Measurements from ENCODE around the gene ADD1. TPM values are rescaled to one million over a fixed set of nuclear protein-coding genes. Genes with fewer than 3 reads are reported as not detected.
A peak's percentile ranks its signal among the peaks of the same experiment; 100 is the strongest.

Gene ADD1
- total RNA-seq, 4 donors from 2014 or later = 253 to 402 (median 311) TPM

DNA sequence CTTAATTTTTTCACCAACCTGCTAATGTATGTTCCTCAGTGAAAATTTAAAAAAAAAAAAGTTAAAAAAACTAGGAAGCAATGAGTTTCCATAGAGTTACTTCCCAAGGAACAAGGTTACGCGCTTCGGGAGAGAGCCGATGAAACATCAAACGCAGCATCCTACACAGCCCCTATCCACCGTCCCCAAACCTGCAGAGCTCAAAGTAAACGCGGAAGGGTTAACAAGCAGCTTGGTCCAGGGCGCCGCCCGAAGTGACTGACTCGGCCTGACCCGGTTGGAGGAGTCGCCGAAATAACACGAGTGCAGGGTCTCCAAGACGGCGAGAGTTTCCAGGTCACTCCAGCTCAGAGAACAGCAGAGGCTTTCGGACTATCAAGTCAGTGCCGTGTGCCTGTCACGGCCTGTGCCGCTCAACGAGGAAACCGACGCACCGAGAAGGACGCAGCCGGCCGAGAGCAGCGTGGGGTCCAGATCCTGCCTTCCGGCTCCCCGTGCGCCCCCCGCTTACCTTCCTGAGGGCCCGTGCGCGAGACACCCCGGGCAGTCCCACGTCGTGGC is 119.0 kb downstream of the ADD1 start:
- no peak for TF ChIP-seq POLR2AphosphoS5 (IDR thresholded peaks at IDR 0.05)
- no peak for TF ChIP-seq POLR2A (IDR thresholded peaks at IDR 0.05; ENCODE audit: low read depth)
- no peak for TF ChIP-seq CTCF (IDR thresholded peaks at IDR 0.05)
- no peak for TF ChIP-seq EP300 (IDR thresholded peaks at IDR 0.05)
- peak overlapping the region; percentile 84 to 90 (median 90) for H3K27ac ChIP-seq (replicated peaks in 1 of 4)
- H3K36me3 ChIP-seq = peaks cover 0 to 14% (median 0%) of the 10 kb centered on the region in 4 donors
- WGBS = 0% methylated on average over 36 of the region's 40 CpGs
- peak overlapping the region; percentile 81 to 99 (median 98) for H3K4me3 ChIP-seq
- DNase-seq (ENCODE audit: extremely low spot score) = no peak
- peaks cover 25 to 53% (median 46%) of the 10 kb centered on the region in 4 donors for H3K4me1 ChIP-seq
- no peaks in the 10 kb centered on the region for H3K9me3 ChIP-seq
- intact Hi-C loops (cut with DNase I) = loop anchor here (10.0 kb wide), 2 partner anchors 198 to 548 kb away; partner anchors contain the start of genes CFAP99 and ZFYVE28
- H3K27me3 ChIP-seq = no peaks in the 10 kb centered on the region

DNA sequence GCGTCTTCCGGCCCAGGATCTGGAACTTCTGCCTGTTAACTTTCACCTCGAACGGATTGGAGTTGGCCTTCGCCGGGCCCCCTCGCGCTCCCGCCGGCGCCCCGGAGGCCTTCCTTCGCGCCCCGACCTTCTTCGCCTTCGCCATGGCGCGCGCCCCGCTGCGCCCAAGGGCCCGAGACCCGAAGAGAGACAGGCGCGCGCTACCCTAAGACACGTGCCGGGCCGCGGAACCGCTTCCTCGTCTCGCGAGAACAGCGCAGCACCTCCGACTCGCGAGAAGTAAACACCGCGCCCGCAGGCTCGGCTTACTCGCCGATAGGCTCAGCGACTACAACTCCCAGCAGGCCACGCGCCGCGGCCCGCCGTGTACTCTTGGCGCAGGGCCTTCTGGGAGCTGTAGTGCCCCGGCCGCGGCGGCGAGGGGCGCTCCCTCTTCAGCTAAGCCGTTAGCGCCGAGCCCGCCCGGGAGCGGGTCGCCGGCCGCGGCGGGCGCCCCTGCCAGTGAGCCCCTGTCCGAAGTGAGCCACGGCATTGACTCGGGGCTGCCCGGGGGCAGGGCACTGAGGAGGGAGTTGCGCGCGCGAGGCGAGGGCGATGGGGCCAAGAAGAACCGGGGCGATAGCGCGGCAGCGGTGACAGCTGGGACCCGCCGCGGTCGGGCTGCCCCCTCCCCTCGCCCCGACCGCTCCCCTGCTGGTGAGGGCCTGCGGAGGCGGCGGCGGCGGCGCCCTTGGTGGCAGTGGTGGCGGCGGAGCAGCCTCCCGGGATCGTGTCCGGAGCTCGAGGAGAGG is 119.7 kb downstream of the ADD1 start, which contains the start of the genes GRK4 and NOP14:
TSS of gene GRK4 (plus strand) at position 397 of the 791 bp plus-strand sequence. CDS start 500 bp downstream, outside the sequence.
TSS of gene NOP14 (minus strand) at position 232 of the 791 bp plus-strand sequence. CDS start at position 145, 87 bp downstream.
- Histone ChIP-seq H3K4me3 (peak within 1 kb of the TSS; percentile 81 to 99 (median 98)), H3K4me1 (peaks cover 25 to 49% (median 43%) of the 10 kb centered on the region in 4 donors), H3K9me3 (no peaks in the 10 kb centered on the region), H3K27me3 (no peaks in the 10 kb centered on the region), H3K36me3 (peaks cover 0 to 7% (median 0%) of the 10 kb centered on the region in 4 donors), H3K27ac (replicated peaks in 1 of 4) (peak within 1 kb of the TSS; percentile 84 to 90 (median 90))
- DNase-seq (ENCODE audit: extremely low spot score) = peak; percentile 98
- TF ChIP-seq POLR2A (IDR thresholded peaks at IDR 0.05; ENCODE audit: low read depth) = peak; percentile 18
- peak; percentile 80 to 95 for TF ChIP-seq POLR2AphosphoS5 (IDR thresholded peaks at IDR 0.05)
- peak; percentile 39 to 57 (median 42) for TF ChIP-seq CTCF (IDR thresholded peaks at IDR 0.05)
- TF ChIP-seq EP300 (IDR thresholded peaks at IDR 0.05) = no peak
- WGBS = 1% methylated on average over 28 of the region's 105 CpGs
- intact Hi-C loops (cut with DNase I) = loop anchor here (10.0 kb wide), 2 partner anchors 199 to 549 kb away; partner anchors contain the start of genes CFAP99 and ZFYVE28

- Histone ChIP-seq H3K27ac (replicated peaks in 1 of 4) (peak overlapping the region; percentile 84 to 90 (median 90)), H3K4me3 (peak overlapping the region; percentile 81 to 99 (median 98)), H3K27me3 (no peaks in the 10 kb centered on the region), H3K9me3 (no peaks in the 10 kb centered on the region), H3K4me1 (peaks cover 25 to 43% (median 38%) of the 10 kb centered on the region in 4 donors), H3K36me3 (peaks cover 0 to under 1% (median 0%) of the 10 kb centered on the region in 4 donors)
- no peak for DNase-seq (ENCODE audit: extremely low spot score)
- intact Hi-C loops (cut with DNase I) = loop anchor here (10.0 kb wide), 2 partner anchors 199 to 549 kb away; partner anchors contain the start of genes CFAP99 and ZFYVE28
- peak; percentile 9 for TF ChIP-seq EP300 (IDR thresholded peaks at IDR 0.05)
- TF ChIP-seq CTCF (IDR thresholded peaks at IDR 0.05) = no peak
- 1% methylated on average over 19 of the region's 38 CpGs for WGBS
Observed at GRCh38 chr4:2963966-2964471, 120.4 kb downstream of the ADD1 start.

- no peak overlapping the region for H3K27ac ChIP-seq (replicated peaks in 1 of 4)
- TF ChIP-seq EP300 (IDR thresholded peaks at IDR 0.05) = no peak
- TF ChIP-seq POLR2A (IDR thresholded peaks at IDR 0.05; ENCODE audit: low read depth) = no peak
- TF ChIP-seq POLR2AphosphoS5 (IDR thresholded peaks at IDR 0.05) = no peak
- no peak for TF ChIP-seq CTCF (IDR thresholded peaks at IDR 0.05)
- H3K27me3 ChIP-seq = no peaks in the 10 kb centered on the region
- peaks cover 25 to 38% (median 34%) of the 10 kb centered on the region in 4 donors for H3K4me1 ChIP-seq
- WGBS = 60% methylated on average over 5 of the region's 5 CpGs
- no peaks in the 10 kb centered on the region for H3K36me3 ChIP-seq
- DNase-seq (ENCODE audit: extremely low spot score) = no peak
- peak overlapping the region; percentile 81 to 99 (median 98) for H3K4me3 ChIP-seq
- intact Hi-C loops (cut with DNase I) = loop anchor here (10.0 kb wide), 2 partner anchors 200 to 550 kb away; partner anchors contain the start of genes CFAP99 and ZFYVE28
- H3K9me3 ChIP-seq = no peaks in the 10 kb centered on the region
Observed at GRCh38 chr4:2964706-2965258, 121.1 kb downstream of the ADD1 start.
